NCI-H146 (cell line): ENCODE data around the gene OR11H7.
"Not testable (repeated sequence)": the region's sequence is repeated elsewhere in the genome, so short reads cannot be mapped to it uniquely, and the experiment has no call there.

Source experiments
- DNase-seq: peaks from one replicate; lab custom pipeline; 2025; lab: John Stamatoyannopoulos, UW

Gene OR11H7

DNA sequence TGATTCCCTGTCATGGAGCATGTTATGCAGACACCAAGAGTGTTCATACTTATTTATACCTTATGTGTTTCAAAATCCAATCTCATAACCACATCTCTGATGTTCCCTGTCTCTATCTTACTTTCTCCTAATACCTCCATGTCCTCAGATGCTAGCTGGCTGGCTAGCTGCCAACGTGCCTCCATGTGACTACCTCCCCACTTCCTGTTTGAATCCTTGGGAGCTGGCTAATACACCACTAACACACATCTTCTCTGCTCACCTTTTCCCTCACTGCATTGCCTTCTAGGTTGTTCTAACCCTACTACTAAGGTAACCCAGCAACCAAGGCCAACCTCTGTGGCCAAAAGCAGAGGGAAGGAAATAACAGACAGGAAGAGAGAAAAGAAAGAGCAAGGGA is 49.6 kb downstream of the OR11H7 start:
- DNase-seq, result no peak

DNA sequence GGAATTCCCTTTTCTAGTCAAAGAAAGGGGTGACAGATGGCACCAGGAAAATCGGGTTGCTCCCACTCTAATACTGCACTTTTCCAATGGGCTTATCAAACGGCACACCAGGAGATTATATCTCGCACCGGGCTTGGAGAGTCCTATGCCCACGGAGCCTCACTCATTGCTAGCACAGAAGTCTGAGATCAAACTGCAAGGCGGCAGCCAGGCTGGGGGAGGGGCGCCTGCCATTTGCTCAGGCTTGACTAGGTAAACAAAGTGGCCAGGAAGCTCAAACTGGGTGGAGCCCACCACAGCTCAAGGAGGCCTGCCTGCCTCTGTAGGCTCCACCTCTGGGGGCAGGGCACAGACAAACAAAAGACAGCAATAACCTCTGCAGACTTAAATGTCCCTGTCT is 51.5 kb downstream of the OR11H7 start:
- DNase-seq, result not testable (repeated sequence)
